ENCODE results near the gene CCDC88C. TPM values are rescaled to one million over a fixed set of nuclear protein-coding genes. Genes with fewer than 3 reads are reported as not detected.

The CCDC88C gene
- total RNA-seq, 1 donor from 2014 or later: 48.2 TPM

DNA sequence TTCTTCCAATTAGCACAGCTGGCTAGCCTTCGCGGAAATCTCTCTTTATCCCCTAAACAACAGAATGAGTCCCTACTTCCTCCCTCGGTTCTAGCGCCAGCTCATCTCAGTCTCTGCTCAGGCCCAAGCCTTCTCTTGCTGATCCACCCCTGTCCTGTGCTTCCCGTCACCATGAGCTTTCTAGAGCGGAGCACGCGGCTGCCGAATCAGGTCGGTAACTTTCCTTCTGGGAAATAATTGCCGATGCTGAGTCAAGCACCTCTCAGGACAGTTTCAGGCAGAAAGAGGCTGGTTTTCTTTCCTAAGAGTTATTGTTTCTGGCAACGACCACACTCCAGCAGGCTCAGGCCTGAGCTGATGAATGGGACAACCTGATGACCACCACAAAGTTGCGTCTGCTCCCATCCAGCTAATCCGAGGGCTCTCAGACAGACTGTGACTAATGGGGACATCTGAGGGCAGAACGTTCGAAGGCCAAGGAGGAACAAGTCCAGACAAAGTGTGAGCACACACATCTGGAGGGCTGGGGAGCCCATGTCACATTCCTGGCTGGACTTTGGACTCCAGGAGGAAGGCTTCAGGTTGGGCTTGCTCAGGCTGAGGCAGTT, 159.5 kb downstream of the CCDC88C start:
- Mint-ChIP-seq H3K4me1 (ENCODE audit: unreplicated experiment) (peaks cover 34% of the 10 kb centered on the region), H3K27me3 (ENCODE audit: unreplicated experiment) (peaks cover 11% of the 10 kb centered on the region), H3K9me3 (ENCODE audit: unreplicated experiment) (peaks cover under 1% of the 10 kb centered on the region), H3K4me3 (ENCODE audit: unreplicated experiment) (no peak overlapping the region), H3K36me3 (ENCODE audit: low read depth, unreplicated experiment) (no peaks in the 10 kb centered on the region), H3K27ac (ENCODE audit: unreplicated experiment) (no peak overlapping the region)
- no peak for DNase-seq (ENCODE audit: low spot score)
- TF ChIP-seq, protein P1, sequence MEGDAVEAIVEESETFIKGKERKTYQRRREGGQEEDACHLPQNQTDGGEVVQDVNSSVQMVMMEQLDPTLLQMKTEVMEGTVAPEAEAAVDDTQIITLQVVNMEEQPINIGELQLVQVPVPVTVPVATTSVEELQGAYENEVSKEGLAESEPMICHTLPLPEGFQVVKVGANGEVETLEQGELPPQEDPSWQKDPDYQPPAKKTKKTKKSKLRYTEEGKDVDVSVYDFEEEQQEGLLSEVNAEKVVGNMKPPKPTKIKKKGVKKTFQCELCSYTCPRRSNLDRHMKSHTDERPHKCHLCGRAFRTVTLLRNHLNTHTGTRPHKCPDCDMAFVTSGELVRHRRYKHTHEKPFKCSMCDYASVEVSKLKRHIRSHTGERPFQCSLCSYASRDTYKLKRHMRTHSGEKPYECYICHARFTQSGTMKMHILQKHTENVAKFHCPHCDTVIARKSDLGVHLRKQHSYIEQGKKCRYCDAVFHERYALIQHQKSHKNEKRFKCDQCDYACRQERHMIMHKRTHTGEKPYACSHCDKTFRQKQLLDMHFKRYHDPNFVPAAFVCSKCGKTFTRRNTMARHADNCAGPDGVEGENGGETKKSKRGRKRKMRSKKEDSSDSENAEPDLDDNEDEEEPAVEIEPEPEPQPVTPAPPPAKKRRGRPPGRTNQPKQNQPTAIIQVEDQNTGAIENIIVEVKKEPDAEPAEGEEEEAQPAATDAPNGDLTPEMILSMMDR (IDR thresholded peaks at IDR 0.05; ENCODE audit: unreplicated experiment): no peak

DNA sequence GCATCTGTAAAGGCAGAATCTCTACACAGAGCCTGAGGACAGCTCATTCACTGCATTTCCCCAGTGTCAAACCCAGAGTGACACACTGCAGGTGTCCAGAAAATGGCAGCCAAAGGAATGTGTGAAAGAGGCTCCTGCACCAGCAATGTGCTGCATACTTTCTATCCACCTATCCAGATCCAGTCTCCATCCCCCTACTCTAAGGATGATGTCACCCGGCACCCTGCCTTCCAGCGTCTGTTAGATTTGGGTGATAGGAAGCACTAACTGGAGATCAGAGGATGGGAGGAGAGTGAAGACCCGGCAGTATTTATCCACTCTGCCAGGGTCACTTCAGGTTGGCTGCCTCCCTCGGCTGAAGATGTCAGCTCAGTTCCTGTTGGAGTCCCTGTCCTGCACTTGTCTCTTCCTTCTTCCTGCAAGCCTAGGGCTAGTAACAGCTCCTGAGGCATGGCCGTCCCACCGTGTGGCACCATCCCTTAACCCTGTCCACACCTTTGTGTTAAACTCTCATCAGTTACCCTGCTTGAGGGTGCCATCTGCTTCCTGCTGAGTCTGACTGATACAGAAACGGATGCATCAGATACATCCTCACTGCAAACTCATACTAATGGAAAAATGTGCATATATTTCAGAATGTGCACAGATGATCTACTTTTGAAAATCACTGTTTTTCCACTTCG, 160.2 kb downstream of the CCDC88C start:
- no peak for DNase-seq (ENCODE audit: low spot score)
- peaks cover 8% of the 10 kb centered on the region for H3K27me3 Mint-ChIP-seq (ENCODE audit: unreplicated experiment)
- H3K4me3 Mint-ChIP-seq (ENCODE audit: unreplicated experiment): peak overlapping the region; percentile 1
- no peaks in the 10 kb centered on the region for H3K9me3 Mint-ChIP-seq (ENCODE audit: unreplicated experiment)
- TF ChIP-seq, protein P1 (IDR thresholded peaks at IDR 0.05; ENCODE audit: unreplicated experiment): no peak
- H3K36me3 Mint-ChIP-seq (ENCODE audit: low read depth, unreplicated experiment): no peaks in the 10 kb centered on the region
- H3K27ac Mint-ChIP-seq (ENCODE audit: unreplicated experiment): no peak overlapping the region
- peaks cover 32% of the 10 kb centered on the region for H3K4me1 Mint-ChIP-seq (ENCODE audit: unreplicated experiment)

GRCh38 chr14:91256661-91257060, 161.0 kb downstream of the CCDC88C start:
- Mint-ChIP-seq H3K4me3 (ENCODE audit: unreplicated experiment) (no peak overlapping the region), H3K36me3 (ENCODE audit: low read depth, unreplicated experiment) (peaks cover 4% of the 10 kb centered on the region), H3K27ac (ENCODE audit: unreplicated experiment) (no peak overlapping the region), H3K4me1 (ENCODE audit: unreplicated experiment) (peaks cover 36% of the 10 kb centered on the region), H3K9me3 (ENCODE audit: unreplicated experiment) (no peaks in the 10 kb centered on the region), H3K27me3 (ENCODE audit: unreplicated experiment) (peaks cover 7% of the 10 kb centered on the region)
- DNase-seq (ENCODE audit: low spot score): no peak
- TF ChIP-seq, protein P1 (IDR thresholded peaks at IDR 0.05; ENCODE audit: unreplicated experiment): no peak

DNA sequence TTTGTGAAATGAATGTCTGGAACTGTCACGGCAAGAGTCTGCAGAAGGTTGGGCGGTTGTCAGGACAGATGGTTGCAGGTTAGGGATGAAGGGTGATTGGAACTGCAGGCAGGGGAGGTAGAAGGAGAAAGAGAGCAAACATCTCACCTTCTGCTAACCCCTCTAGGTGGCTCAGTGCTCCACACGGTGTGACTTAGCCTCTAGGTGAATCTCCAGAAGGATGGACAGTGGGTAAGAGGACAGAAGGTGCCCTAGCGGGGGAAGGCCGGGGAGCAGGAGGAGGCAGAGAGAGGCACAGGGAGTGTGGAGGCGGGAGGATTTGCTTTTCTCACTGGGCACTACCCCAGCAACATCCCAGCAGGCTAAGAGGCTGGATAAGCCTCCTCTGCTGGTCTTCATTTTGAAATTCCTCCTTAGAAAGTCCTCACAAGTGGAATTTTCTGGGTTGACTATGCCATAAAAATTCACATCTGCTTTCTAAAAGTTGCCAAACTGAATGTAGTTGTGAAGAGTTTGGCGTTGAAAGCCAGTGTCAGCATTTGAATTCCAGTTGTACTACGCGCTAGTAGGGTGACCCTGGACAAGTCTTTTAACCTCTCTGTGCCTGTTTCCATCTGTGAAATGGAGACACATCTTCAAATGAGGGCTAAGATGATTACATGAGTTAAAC, 162.5 kb downstream of the CCDC88C start:
- H3K9me3 Mint-ChIP-seq (ENCODE audit: unreplicated experiment): no peaks in the 10 kb centered on the region
- H3K36me3 Mint-ChIP-seq (ENCODE audit: low read depth, unreplicated experiment): peaks cover 4% of the 10 kb centered on the region
- no peak for DNase-seq (ENCODE audit: low spot score)
- H3K4me3 Mint-ChIP-seq (ENCODE audit: unreplicated experiment): no peak overlapping the region
- peaks cover 46% of the 10 kb centered on the region for H3K4me1 Mint-ChIP-seq (ENCODE audit: unreplicated experiment)
- TF ChIP-seq, protein P1 (IDR thresholded peaks at IDR 0.05; ENCODE audit: unreplicated experiment): no peak
- H3K27ac Mint-ChIP-seq (ENCODE audit: unreplicated experiment): no peak overlapping the region
- peaks cover 7% of the 10 kb centered on the region for H3K27me3 Mint-ChIP-seq (ENCODE audit: unreplicated experiment)

DNA sequence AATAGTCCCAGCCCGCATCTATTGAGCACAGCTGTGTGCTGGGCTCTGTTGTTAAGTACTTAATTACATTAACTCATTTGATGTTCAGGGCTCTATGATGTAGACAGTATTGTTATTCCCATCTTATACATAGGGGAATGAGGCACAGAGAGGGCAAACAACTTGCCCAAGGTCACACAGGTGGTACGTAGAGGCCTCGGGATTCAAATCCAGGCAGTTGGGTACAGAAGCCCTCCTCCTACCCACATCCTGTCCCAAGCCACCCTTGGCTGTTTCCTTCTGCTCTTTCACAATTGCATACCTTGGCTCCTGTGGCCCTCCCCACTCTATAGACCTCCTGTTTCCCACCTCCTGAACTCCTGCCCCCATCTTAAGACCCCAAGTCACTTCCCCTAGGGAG, 163.2 kb downstream of the CCDC88C start:
- peaks cover 7% of the 10 kb centered on the region for H3K27me3 Mint-ChIP-seq (ENCODE audit: unreplicated experiment)
- peaks cover 53% of the 10 kb centered on the region for H3K4me1 Mint-ChIP-seq (ENCODE audit: unreplicated experiment)
- H3K4me3 Mint-ChIP-seq (ENCODE audit: unreplicated experiment): peak overlapping the region; percentile 84
- peak overlapping the region; percentile 38 for H3K27ac Mint-ChIP-seq (ENCODE audit: unreplicated experiment)
- DNase-seq (ENCODE audit: low spot score): no peak
- H3K36me3 Mint-ChIP-seq (ENCODE audit: low read depth, unreplicated experiment): peaks cover 4% of the 10 kb centered on the region
- no peaks in the 10 kb centered on the region for H3K9me3 Mint-ChIP-seq (ENCODE audit: unreplicated experiment)
- TF ChIP-seq, protein P1 (IDR thresholded peaks at IDR 0.05; ENCODE audit: unreplicated experiment): no peak

Measured in endothelial cell (in vitro differentiated cells).